Measurements from ENCODE around the gene DMD. TPM values are rescaled to one million over a fixed set of nuclear protein-coding genes. Genes with fewer than 3 reads are reported as not detected.

DMD gene
- total RNA-seq, 1 experiment from 2014 or later, result 47.2 TPM

GRCh38 chrX:31301203-31301602 is 1910.1 kb downstream of the DMD start:
- TF ChIP-seq CTCF (IDR thresholded peaks at IDR 0.05; ENCODE audit: insufficient read depth in 1 of 2, low read depth in 1 of 2, low read length in 1 of 2, severe bottlenecking in 1 of 2, unreplicated experiment in 1 of 2), result no peak
- Mint-ChIP-seq H3K36me3 (ENCODE audit: insufficient read depth, unreplicated experiment) (no peaks in the 10 kb centered on the region), H3K27ac (ENCODE audit: unreplicated experiment) (no peak overlapping the region), H3K4me1 (ENCODE audit: low read depth, unreplicated experiment) (peaks cover 26% of the 10 kb centered on the region), H3K4me3 (ENCODE audit: unreplicated experiment) (no peak overlapping the region), H3K27me3 (ENCODE audit: insufficient read depth, unreplicated experiment) (no peaks in the 10 kb centered on the region), H3K9me3 (ENCODE audit: unreplicated experiment) (no peaks in the 10 kb centered on the region)
- no TSS peak for BruUV-seq (replicated peaks)
- Histone ChIP-seq H3K27me3 (replicated peaks; ENCODE audit: control insufficient read depth, insufficient read depth, low read length) (no peaks in the 10 kb centered on the region), H3K9me3 (no peaks in the 10 kb centered on the region), H3K4me3 (ENCODE audit: low read depth, low read length) (no peak overlapping the region), H3K36me3 (ENCODE audit: control insufficient read depth, insufficient read depth, low read length) (no peaks in the 10 kb centered on the region), H3K4me1 (peaks cover 12% of the 10 kb centered on the region)
- ChIA-PET POLR2A (no interaction called here), CTCF (no interaction called here)
- DNase-seq, result no peak
- intact Hi-C loops (cut with micrococcal nuclease; ENCODE audit: unreplicated experiment), result no loop called here

- no peaks in the 10 kb centered on the region for H3K27me3 ChIP-seq (replicated peaks; ENCODE audit: control insufficient read depth, insufficient read depth, low read length)
- intact Hi-C loops (cut with micrococcal nuclease; ENCODE audit: unreplicated experiment), result no loop called here
- peaks cover 12% of the 10 kb centered on the region for H3K4me1 ChIP-seq
- Mint-ChIP-seq H3K36me3 (ENCODE audit: insufficient read depth, unreplicated experiment) (no peaks in the 10 kb centered on the region), H3K27me3 (ENCODE audit: insufficient read depth, unreplicated experiment) (no peaks in the 10 kb centered on the region), H3K4me1 (ENCODE audit: low read depth, unreplicated experiment) (peaks cover 19% of the 10 kb centered on the region), H3K4me3 (ENCODE audit: unreplicated experiment) (no peak overlapping the region), H3K27ac (ENCODE audit: unreplicated experiment) (no peak overlapping the region), H3K9me3 (ENCODE audit: unreplicated experiment) (no peaks in the 10 kb centered on the region)
- DNase-seq, result no peak
- H3K4me3 ChIP-seq (ENCODE audit: low read depth, low read length), result no peak overlapping the region
- H3K36me3 ChIP-seq (ENCODE audit: control insufficient read depth, insufficient read depth, low read length), result no peaks in the 10 kb centered on the region
- no peaks in the 10 kb centered on the region for H3K9me3 ChIP-seq
- no peak for TF ChIP-seq CTCF (IDR thresholded peaks at IDR 0.05; ENCODE audit: insufficient read depth in 1 of 2, low read depth in 1 of 2, low read length in 1 of 2, severe bottlenecking in 1 of 2, unreplicated experiment in 1 of 2)
- BruUV-seq (replicated peaks), result no TSS peak
- CTCF ChIA-PET, result no interaction called here
- POLR2A ChIA-PET, result no interaction called here
These were observed 1912.4 kb downstream of the DMD start for GRCh38 chrX:31298916-31299315.

GRCh38 chrX:31297881-31298280 is 1913.5 kb downstream of the DMD start:
- no TSS peak for BruUV-seq (replicated peaks)
- peaks cover 12% of the 10 kb centered on the region for H3K4me1 ChIP-seq
- no peak for TF ChIP-seq CTCF (IDR thresholded peaks at IDR 0.05; ENCODE audit: insufficient read depth in 1 of 2, low read depth in 1 of 2, low read length in 1 of 2, severe bottlenecking in 1 of 2, unreplicated experiment in 1 of 2)
- Mint-ChIP-seq H3K27me3 (ENCODE audit: insufficient read depth, unreplicated experiment) (no peaks in the 10 kb centered on the region), H3K36me3 (ENCODE audit: insufficient read depth, unreplicated experiment) (no peaks in the 10 kb centered on the region), H3K27ac (ENCODE audit: unreplicated experiment) (no peak overlapping the region), H3K4me1 (ENCODE audit: low read depth, unreplicated experiment) (peaks cover 12% of the 10 kb centered on the region), H3K9me3 (ENCODE audit: unreplicated experiment) (no peaks in the 10 kb centered on the region), H3K4me3 (ENCODE audit: unreplicated experiment) (no peak overlapping the region)
- no peak for DNase-seq
- no peaks in the 10 kb centered on the region for H3K9me3 ChIP-seq
- intact Hi-C loops (cut with micrococcal nuclease; ENCODE audit: unreplicated experiment), result no loop called here
- no peaks in the 10 kb centered on the region for H3K36me3 ChIP-seq (ENCODE audit: control insufficient read depth, insufficient read depth, low read length)
- ChIA-PET POLR2A (no interaction called here), CTCF (no interaction called here)
- H3K4me3 ChIP-seq (ENCODE audit: low read depth, low read length), result no peak overlapping the region
- H3K27me3 ChIP-seq (replicated peaks; ENCODE audit: control insufficient read depth, insufficient read depth, low read length), result no peaks in the 10 kb centered on the region

All from Caco-2 (cell line).